Gastroesophageal sphincter (tissue), 4 donors: ENCODE data around the gene PLA2G2E. TPM values are rescaled to one million over a fixed set of nuclear protein-coding genes. Genes with fewer than 3 reads are reported as not detected.

Experiments
- ATAC-seq: fragments of 150-250 bp; one replicate; pipeline ENCODE4 v1.9.1; 2016; ENCODE audit warnings: mild to moderate bottlenecking, moderate library complexity
- H3K27ac ChIP-seq, 4 donors: fragments of 200-600 bp; sonication (generic) in 3 of 4; 1 replicate in 3 of 4; 2 replicates in 1 of 4; pipeline ENCODE4 v1.5.1; 2016 to 2019
- H3K27me3 ChIP-seq: fragments of 200-600 bp; sonication (generic); one replicate; pipeline ENCODE4 v1.5.1; 2019
- H3K36me3 ChIP-seq, 2 donors: fragments of 200-600 bp; sonication (generic); one replicate each; pipeline ENCODE4 v1.5.1; 2019; ENCODE audit warnings: control low read depth in 1 of 2
- H3K4me1 ChIP-seq, 3 donors: fragments of 200-600 bp; sonication (generic); 1 replicate in 2 of 3; 2 replicates in 1 of 3; pipeline ENCODE4 v1.5.1; 2016 to 2019; ENCODE audit warnings: control low read depth in 2 of 3
- H3K4me3 ChIP-seq, 2 donors: fragments of 200-600 bp; sonication (generic); one replicate each; pipeline ENCODE4 v1.5.1; 2019; ENCODE audit warnings: mild to moderate bottlenecking in 1 of 2, moderate library complexity in 1 of 2
- H3K9me3 ChIP-seq, 3 donors: fragments of 200-600 bp; sonication (generic); one replicate each; pipeline ENCODE4 v1.5.1; 2017 to 2019; ENCODE audit warnings: control low read depth in 2 of 3
- EP300 ChIP-seq: sonication (generic); formaldehyde crosslinking; IDR thresholded peaks from one replicate; pipeline ENCODE4 v1.6.1; 2017; ENCODE audit warnings: antibody characterized with exemption, mild to moderate bottlenecking
- POLR2A ChIP-seq, 2 donors: fragments of 450-650 bp; IDR thresholded peaks; one replicate each; pipeline ENCODE4 v1.6.1; 2017; ENCODE audit warnings: antibody characterized with exemption in 2 of 2, mild to moderate bottlenecking in 2 of 2, moderate library complexity in 1 of 2
- POLR2AphosphoS5 ChIP-seq: sonication (generic); formaldehyde crosslinking; IDR thresholded peaks from one replicate; pipeline ENCODE4 v1.6.1; 2017; ENCODE audit warnings: antibody characterized with exemption
- WGBS, 2 donors: methylation state at CpG; one replicate each; pipeline ENCODE4 v1.1.5; 2018; ENCODE audit warnings: low coverage in 1 of 2; 5-methylcytosine and 5-hydroxymethylcytosine counted together
- total RNA-seq, 4 donors: library from RNA; depleted of rRNA; stranded (reverse); fragments of >200 nt; gene quantifications; one replicate each; pipeline ENCODE4 v1.1.0, GENCODE V29; 2016
- TF ChIP-seq, protein P1 (sequence below), 4 experiments: fragments of 200-600 bp in 2 of 4; fragments of 450-650 bp in 2 of 4; sonication (generic) in 1 of 4; IDR thresholded peaks; one replicate each; pipeline ENCODE4 v1.5.1; 2017 to 2019; ENCODE audit warnings: antibody characterized with exemption in 4 of 4, mild to moderate bottlenecking in 2 of 4, moderate library complexity in 2 of 4

PLA2G2E gene
- total RNA-seq, 4 donors from 2014 or later: not detected

DNA sequence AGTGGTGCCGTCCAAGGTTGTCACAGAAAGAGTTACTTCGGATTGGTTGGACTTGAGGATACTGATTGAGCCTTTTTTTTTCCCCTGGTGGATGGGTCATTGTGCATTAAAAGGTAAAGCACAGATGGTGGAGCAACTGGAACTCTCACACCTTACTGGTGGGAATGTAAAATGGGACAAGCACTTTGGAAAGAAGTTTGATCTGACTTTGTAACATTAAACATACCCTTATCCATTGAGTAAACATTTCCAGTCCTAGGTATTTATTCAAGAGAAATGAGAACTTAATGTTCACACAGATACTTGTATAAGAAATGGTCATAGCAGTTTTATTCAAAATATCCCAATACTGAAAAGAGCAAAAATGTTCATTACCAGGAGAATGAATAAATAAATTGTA is 41.1 kb upstream of the PLA2G2E start:
- TF ChIP-seq POLR2AphosphoS5 (no peak), POLR2A (IDR thresholded peaks at IDR 0.05) (no peak), EP300 (no peak)
- TF ChIP-seq, protein P1, sequence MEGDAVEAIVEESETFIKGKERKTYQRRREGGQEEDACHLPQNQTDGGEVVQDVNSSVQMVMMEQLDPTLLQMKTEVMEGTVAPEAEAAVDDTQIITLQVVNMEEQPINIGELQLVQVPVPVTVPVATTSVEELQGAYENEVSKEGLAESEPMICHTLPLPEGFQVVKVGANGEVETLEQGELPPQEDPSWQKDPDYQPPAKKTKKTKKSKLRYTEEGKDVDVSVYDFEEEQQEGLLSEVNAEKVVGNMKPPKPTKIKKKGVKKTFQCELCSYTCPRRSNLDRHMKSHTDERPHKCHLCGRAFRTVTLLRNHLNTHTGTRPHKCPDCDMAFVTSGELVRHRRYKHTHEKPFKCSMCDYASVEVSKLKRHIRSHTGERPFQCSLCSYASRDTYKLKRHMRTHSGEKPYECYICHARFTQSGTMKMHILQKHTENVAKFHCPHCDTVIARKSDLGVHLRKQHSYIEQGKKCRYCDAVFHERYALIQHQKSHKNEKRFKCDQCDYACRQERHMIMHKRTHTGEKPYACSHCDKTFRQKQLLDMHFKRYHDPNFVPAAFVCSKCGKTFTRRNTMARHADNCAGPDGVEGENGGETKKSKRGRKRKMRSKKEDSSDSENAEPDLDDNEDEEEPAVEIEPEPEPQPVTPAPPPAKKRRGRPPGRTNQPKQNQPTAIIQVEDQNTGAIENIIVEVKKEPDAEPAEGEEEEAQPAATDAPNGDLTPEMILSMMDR (IDR thresholded peaks at IDR 0.05): no peak
- Histone ChIP-seq H3K36me3 (no peaks in the 10 kb centered on the region), H3K4me3 (no peak overlapping the region), H3K27ac (no peak overlapping the region), H3K27me3 (peaks cover 36% of the 10 kb centered on the region), H3K4me1 (no peaks in the 10 kb centered on the region), H3K9me3 (peaks cover 0 to 9% (median 0%) of the 10 kb centered on the region in 3 donors)
- no peak for ATAC-seq
- 83% methylated on average over 2 of the region's 2 CpGs; no CpG with 5 or more reads in 1 of the 2 donors for WGBS, 2 donors

DNA sequence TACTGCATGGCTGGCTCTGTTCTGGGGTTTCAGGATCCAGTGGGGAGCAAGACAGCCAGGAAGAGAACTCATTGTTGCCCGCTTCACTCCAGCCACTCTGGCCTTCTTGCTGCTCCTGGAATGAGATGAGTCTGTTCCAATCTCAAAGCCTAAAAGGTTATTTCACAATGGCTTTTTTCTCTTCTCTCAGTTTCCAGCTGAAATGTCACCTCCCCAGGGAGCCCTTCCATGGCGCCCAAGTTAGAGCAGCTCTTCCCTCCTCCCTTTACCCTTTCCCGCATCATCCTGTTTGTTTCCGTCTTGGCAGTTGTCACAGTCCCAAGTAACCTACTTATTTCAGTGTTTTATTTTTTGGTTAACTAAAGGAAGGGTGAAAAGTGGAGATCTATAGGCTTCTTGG is 40.2 kb upstream of the PLA2G2E start:
- Histone ChIP-seq H3K36me3 (no peaks in the 10 kb centered on the region), H3K9me3 (peaks cover 0 to 9% (median 0%) of the 10 kb centered on the region in 3 donors), H3K27me3 (peaks cover 35% of the 10 kb centered on the region), H3K27ac (no peak overlapping the region), H3K4me3 (no peak overlapping the region), H3K4me1 (no peaks in the 10 kb centered on the region)
- TF ChIP-seq EP300: no peak
- no peak for TF ChIP-seq POLR2A (IDR thresholded peaks at IDR 0.05)
- TF ChIP-seq POLR2AphosphoS5: no peak
- TF ChIP-seq, protein P1 (IDR thresholded peaks at IDR 0.05): no peak
- no peak for ATAC-seq
- 84% methylated on average over 4 of the region's 4 CpGs; no CpG with 5 or more reads in 1 of the 2 donors for WGBS, 2 donors

GRCh38 chr1:19960591-19960990 is 37.2 kb upstream of the PLA2G2E start:
- no peak overlapping the region for H3K4me3 ChIP-seq
- no peak for TF ChIP-seq EP300
- TF ChIP-seq, protein P1 (IDR thresholded peaks at IDR 0.05): no peak
- no peak for TF ChIP-seq POLR2A (IDR thresholded peaks at IDR 0.05)
- no peak for TF ChIP-seq POLR2AphosphoS5
- no peaks in the 10 kb centered on the region for H3K4me1 ChIP-seq
- H3K9me3 ChIP-seq: peaks cover 0 to 9% (median 0%) of the 10 kb centered on the region in 3 donors
- 38 to 50% methylated on average over 1 to 4 of the region's 5 CpGs for WGBS, 2 donors
- H3K36me3 ChIP-seq: no peaks in the 10 kb centered on the region
- ATAC-seq: no peak
- peaks cover 35% of the 10 kb centered on the region for H3K27me3 ChIP-seq
- no peak overlapping the region for H3K27ac ChIP-seq

DNA sequence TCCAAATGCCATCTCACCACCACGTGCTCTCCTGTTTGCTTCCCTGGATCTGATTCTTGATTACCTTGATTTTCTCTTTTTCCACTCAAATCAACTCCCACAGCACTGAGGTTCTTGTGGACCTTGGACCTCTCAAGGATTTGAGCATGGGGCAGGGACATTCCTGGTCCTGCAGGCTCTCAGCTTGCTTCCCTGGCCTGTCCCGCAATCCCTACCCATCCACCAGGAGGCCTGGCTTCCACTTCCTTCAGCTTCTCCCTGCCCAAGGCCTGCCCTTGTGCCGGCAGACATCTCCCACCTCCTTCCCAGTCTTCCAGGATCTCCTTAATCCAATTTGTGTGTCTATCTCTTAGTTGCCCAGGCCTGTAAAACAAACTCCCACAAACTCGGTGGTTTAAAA is 34.4 kb upstream of the PLA2G2E start:
- 63 to 79% methylated on average over 3 to 4 of the region's 4 CpGs for WGBS, 2 donors
- Histone ChIP-seq H3K9me3 (no peaks in the 10 kb centered on the region), H3K4me1 (no peaks in the 10 kb centered on the region), H3K27ac (no peak overlapping the region), H3K27me3 (peaks cover 34% of the 10 kb centered on the region), H3K36me3 (no peaks in the 10 kb centered on the region), H3K4me3 (no peak overlapping the region)
- TF ChIP-seq EP300 (no peak), POLR2A (IDR thresholded peaks at IDR 0.05) (no peak), POLR2AphosphoS5 (no peak)
- TF ChIP-seq, protein P1 (IDR thresholded peaks at IDR 0.05): no peak
- no peak for ATAC-seq

- 63 to 83% methylated on average over 7 to 8 of the region's 11 CpGs for WGBS, 2 donors
- no peaks in the 10 kb centered on the region for H3K4me1 ChIP-seq
- H3K27ac ChIP-seq: no peak overlapping the region
- no peaks in the 10 kb centered on the region for H3K36me3 ChIP-seq
- H3K4me3 ChIP-seq: no peak overlapping the region
- H3K9me3 ChIP-seq: no peaks in the 10 kb centered on the region
- peaks cover 21% of the 10 kb centered on the region for H3K27me3 ChIP-seq
- no peak for ATAC-seq
- TF ChIP-seq EP300 (no peak), POLR2A (IDR thresholded peaks at IDR 0.05) (no peak), POLR2AphosphoS5 (no peak)
- TF ChIP-seq, protein P1 (IDR thresholded peaks at IDR 0.05): no peak
Observed at GRCh38 chr1:19955534-19956170, 32.2 kb upstream of the PLA2G2E start.
